SIG-M5 treated with dmso at 0.1 percent for 504 hours (cell line): ENCODE measurements around the gene FAM13C.

Source experiments
- DNase-seq: peaks from one replicate; lab custom pipeline; 2025; ENCODE audit not compliant: unreplicated experiment; lab: John Stamatoyannopoulos, UW

Gene FAM13C

DNA sequence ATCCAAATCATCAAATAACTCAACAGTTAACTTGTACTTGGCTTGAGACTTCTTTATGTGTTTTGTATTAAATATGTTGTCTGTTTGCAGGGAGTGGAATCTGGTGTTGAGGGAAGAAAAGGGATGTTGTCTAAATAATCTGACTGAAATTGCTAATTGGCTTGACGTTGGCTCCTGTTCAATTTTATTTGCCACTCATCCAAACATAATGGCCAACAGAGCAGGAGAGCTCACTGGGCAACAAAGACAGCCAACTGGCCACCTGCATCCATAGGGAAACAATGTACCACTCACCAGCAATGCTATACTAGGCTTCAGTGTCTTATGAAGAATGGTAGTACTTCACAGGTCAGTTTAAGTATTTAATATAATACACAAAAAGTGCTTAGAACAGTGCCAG is 80.5 kb downstream of the FAM13C start:
- DNase-seq: no peak

DNA sequence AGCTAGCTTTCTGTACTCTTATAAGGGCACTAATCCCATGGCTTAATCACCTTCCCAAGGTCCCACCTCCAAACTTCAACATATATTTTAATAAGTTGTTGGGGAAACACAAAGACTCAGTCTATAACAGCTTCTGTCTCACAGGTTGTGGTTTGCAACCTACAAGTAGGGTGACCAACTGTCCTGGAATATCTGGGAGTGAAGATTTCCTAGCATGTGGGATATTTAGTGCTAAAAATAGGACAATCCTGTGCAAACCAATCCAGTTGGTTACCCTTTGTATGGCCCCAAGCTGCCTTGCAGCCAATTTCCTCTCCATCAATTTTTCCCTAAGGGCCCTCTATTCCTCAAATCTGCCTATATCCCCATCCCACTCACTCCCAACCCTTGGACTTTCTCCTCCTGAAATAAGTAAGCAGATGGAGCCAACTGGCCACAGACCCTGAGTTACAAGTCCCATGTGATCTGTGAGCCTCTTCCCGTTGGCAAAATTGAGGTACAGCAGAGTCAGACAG is 82.3 kb downstream of the FAM13C start:
- DNase-seq: no peak

DNA sequence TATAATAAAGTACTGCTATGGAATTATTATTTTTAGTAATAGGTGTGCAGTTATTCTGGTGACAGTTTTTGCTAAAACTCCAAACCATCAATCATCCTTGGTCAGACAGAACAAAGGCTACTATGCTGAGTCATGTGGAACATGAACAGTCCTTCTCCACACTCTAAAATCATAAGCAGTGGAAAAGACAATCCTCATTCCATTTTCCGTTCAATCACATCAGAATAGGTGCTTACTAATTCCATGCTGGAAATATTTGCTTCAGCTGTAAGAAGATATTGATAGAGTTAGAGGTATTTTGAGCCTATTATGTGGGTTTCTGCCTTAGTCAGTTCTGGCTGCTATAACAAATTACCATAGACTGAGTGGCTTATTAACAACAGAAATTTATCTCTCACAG is 82.9 kb downstream of the FAM13C start:
- DNase-seq: no peak

DNA sequence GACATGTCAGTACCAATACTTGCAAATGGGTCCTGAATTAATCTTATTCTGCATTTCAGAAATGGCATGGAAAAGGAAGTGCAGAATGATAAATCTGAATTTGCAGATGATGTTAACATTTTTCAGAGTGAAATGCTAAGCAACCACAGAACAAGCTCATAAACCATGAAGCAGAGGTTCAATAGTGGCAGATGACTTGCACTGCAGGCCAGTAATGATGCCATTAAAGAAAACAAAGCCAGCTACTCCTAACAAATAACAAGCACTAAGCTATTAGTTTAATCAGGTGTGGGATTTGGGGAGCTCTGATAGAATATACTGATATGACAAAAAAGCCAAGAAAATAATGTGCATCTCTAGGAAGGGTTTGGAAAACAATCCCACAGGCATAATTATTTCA is 85.4 kb downstream of the FAM13C start:
- no peak for DNase-seq

DNA sequence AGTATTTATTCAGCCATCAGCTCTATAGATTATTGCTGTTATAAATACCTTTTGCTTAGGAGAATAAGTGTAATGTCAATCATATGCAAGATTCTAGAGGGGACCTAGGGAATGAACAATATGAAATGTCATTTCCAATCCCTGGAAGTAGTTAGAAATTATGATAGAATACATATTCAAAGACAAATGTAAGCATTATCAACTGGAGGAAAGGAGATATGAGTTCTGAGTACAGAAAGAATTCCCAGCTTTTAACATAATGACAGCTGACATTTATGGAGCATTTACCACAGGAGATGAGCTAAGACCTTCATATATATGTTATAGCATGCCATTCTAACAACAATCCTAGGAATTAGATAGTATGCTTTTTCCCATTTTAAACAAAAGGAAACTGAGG is 86.2 kb downstream of the FAM13C start:
- no peak for DNase-seq

DNA sequence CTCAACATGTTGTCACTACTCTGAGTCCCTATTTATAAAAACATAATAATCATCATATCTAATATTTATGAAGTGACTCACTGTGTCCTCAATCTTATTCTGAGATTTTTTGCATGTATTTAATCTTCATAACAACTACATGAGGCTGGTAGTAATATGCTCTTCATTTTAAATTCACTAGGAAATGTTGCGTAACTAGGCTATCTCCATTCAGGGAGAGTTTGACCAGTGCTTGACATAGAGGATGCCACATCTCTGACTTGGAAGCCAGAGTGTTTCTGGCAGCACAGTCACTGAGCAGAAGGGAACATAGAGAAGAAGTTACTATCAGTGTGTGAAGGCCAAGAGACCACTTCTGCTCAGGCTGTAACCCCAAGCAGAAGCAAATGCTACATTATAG is 88.9 kb downstream of the FAM13C start:
- DNase-seq: no peak

DNA sequence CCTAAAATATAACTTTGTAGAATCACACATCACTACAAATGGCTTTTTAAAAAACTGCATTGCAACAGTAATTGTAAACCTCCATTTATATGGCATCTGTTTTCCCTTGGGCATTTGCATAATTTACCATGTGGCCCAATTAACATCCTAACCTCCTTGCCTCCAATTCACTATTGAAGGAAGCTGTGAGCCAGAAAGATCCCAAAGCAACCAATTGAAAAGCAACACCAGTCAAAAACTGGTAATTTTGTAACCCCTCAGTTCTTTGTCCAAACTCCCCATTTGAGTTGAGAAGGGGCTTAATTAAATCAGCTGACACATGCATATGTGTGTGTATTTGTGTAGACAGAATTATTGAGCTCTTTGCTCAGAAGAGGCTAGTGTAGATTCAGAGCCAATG is 90.3 kb downstream of the FAM13C start:
- DNase-seq: no peak

DNA sequence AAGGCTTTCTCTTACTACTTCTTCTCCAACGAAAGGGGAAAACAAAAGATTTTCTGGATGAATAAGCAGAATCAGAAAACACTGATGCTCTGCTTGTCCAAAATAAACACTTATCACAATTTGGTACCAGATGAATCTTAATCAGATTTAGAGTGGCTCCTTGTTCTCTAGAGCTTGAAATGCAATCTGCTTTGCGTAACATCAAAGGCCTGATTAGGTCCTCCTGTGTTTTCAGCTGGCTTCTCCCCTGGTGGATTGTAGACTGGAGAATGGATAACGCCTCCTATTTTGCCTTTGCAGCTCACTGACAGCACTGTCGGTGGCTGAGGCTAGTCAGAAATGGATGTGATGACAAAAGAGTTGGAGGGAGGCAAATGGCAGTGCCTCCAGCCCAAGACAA is 91.2 kb downstream of the FAM13C start:
- DNase-seq: no peak

DNA sequence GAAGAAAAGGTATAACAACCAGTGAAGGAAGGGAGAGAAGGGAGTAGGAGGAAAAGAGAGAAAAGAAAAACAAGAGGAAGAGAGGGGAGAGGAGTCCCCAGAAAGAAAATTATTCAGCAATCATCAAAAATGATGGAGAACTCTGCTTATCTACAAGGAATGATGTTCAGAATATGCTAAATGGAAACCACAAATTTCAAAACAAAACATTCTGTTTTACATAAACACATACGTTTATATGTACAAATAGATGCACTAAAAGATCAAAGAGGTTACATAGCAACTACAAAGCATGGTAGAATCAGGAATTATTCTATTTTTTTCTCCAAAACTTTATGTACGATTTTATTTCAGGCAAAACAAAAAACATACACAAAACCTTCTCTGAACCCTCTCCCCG is 91.9 kb downstream of the FAM13C start:
- no peak for DNase-seq

DNA sequence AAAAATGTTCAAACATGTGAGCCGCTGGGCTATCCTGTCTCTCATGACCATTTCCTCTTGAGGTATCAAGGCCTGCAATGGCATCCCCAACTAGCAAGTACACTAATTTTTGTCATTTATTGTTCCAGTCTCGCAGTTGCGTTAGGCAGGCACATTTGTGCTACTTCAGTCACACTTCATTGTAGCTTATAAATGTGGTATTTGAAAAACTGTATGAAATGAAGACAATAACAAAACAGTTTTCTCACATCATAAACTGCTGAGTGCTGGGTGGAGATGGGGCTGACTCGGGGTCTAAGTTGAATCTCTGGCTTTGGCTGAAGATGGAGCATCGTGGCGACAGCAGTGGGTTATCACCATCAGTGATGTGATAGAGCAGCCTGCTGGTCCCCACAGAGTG is 92.7 kb downstream of the FAM13C start:
- no peak for DNase-seq

DNA sequence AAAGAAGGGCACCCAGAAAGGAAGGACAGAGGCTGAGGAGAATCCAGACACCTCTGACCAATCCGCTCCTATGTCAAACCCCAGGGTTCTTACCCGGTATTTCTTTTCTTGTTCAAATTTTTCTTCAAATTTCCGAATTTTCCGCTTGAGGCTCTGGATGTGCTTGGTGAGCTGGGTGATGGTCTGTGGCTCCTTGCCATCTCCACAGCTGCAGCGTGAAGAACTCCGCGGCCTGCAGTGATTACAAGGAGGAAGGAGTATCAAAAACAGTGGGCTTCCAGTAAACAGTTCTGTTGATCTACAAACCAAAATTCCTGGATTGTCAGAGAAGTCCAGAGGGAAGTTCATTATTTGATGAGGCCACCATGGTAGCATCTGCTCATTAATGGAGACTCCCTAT is 93.9 kb downstream of the FAM13C start:
- DNase-seq: no peak

DNA sequence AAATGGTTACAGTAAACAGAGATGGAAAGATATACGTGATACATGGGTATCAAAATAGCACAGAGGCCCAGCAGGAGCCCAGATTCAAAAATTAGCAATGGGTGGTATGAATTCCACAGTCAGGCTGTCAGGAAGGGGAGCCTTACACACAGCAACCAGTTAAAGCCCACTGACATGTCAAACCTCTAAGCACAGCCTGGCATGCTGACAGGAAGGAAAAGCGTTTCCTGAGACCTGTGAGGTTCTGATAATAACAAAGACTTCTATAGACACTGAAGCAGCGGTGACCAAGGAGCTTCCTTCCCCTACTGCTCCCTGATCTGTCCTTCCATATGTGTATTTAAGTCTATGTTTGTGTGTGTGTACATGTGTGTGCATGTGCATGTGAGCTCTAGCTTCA is 96.0 kb downstream of the FAM13C start:
- no peak for DNase-seq

DNA sequence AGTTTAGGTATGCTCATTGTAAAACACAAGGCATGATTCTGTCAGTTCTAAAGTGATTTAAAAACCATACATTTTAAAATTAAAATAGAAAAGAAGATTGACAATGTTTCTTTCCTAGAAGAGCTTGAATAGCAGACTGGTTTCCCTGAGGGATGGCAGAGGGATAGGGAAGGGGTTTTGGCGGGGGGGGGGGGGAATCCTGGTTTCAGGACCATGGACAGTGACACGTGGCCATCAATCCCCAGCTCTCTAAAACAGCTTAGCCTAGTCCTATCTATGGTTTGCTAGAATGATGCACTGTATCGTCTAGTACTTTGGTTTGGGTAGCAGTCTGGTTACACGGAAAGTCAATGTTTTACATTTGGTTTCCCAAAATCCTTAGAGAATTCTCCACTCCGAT is 97.2 kb downstream of the FAM13C start:
- DNase-seq: no peak

DNA sequence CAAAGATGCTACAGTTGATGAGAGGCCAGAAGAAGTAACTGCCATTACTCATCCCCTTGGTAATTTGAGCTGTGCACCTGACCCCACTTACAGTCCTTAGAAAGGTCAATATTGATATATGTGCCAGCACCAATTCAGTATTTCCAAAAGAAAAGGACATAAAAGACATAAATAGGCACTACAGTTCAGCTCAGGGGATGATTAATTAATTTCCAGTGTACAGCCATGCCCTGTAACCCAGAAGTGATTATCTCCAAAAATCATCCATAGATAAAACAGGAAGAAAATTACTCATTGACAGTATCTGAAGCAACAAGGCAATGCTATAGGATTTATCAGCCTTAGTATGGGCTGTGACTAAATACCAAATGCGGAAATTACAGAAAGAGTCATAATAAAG is 103.5 kb downstream of the FAM13C start:
- no peak for DNase-seq

DNA sequence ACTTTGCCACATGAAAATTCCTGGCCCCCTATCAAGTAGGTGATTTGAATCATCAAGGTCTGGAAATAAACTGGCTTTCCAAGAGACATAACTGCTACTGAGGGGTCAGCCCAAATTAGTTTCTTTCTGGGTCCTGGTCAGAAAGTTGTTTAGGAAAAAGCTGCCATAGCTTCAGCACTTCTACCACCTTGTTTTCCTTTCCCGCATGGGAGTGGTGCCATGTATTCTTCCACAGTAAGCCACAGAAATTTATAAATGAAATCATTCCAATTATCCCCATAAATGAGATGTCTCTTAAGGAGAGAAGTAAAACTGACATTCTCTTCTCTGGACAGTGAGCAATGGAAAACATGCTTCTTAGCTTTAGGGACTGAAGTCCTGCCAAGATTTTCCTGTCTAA is 105.1 kb downstream of the FAM13C start:
- DNase-seq: no peak

DNA sequence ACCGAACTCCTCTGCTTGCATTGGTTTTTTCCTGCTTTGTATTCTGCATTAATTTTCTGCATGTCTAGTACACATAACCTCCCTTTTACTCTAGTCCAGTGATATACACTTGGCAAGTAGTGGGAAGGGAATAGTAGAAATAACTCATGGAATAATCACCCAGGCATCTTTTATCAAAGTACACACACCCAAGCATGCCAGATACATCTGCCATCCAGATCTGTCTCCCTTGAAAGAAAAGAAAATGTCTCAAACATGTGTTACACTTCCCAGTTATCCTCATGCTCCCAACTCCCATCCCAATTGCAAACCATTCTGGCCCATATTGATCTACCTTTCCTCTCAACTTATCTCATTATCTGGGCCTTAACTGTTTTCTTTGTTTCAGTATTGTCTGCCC is 106.9 kb downstream of the FAM13C start:
- no peak for DNase-seq

DNA sequence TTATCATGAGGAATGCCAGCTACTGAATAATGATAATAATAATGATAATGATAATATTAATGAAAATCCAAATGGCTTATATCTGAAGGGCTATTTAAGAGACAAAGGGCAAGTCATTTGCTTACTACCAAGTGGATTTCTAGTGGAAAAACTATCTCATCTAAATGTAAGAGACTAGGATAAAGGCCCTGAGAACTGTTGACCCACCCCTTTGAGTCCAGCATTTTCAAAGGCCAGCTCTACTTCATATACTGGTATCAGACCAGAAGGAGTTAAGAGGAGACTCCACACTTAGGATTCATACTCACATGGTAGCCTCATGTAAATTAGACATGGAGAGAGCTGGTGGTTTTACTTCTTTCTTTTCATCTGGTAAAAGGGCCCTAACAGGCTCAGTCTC is 109.9 kb downstream of the FAM13C start:
- no peak for DNase-seq

DNA sequence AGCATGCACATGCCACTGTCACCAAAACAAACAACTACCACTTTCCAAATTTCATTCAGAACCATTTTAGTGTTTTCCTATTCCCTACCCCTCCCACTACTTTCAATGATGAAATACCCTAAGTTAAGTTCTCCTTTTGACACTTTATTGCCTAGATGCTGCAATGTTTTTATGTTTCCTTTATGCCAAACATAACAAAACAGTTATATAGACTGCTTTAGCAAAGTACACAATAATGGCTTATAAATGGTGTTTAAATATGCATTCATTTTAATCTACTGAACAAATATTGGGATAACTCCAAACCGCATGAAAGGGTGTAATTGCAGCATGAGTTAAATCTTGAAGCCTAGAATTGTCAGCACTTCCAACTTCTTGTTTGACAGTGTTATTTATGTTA is 116.7 kb downstream of the FAM13C start:
- DNase-seq: peak; percentile 4

DNA sequence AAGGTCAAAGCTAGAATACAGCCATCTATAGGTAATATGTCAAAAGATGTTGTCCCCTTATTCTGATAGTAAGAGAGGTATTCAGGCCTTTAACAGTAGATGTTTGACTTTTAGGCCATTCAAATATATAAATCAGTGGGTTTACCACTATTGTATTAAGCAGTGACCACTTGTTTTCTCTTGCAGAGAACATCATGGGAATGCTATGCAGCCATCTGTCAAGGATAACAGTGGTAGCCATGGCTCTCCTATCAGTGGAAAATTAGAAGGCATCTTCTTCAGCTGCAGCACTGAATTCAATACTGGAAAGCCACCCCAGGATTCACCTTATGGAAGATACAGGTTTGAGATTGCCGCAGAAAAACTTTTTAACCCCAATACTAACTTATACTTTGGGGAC is 117.5 kb downstream of the FAM13C start:
- no peak for DNase-seq

DNA sequence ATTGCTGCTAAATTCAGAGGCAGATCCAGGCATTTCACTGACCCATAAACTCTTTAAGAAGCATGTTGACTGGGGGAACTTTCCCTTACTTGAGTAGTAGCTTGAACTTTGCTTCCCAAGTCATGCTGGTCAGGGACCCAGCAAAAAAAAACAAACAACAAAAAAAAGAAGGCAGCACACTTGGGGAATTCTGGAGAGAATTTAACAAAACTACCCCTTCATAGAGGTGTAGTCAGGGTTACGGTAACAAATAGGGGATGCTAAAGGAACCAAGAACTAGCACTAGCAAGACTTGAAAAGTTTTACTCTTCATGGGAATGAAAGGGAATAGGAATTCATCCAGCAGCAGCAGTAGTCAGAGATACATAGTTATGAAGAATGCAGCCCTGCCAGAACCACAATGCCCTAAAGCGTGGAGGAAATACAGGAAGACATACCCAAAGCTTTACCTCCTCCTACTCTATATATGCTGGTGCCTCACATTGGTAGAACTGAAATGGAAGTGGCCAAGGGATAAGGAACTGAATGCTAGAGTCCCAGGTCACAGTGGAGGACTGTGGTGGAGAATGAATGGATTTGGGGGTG is 118.6 kb downstream of the FAM13C start:
- no peak for DNase-seq

DNA sequence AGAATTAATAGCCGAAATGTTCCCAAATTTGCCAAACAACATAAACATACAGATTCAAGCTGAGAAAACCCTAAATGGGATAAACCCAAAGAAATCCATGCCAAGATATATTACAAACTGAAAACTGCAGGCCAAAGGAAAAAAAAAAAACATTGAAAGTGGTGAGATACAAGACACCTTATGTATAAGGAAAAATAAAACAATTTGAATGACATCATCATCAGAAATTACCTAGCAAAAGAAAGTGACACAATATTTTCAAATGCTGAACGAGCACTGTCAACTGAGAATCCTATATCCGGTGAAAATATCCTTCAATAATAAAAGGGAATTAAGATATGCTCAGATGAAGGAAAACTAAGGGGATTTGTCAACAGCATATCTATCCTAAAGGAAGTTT is 119.4 kb downstream of the FAM13C start:
- no peak for DNase-seq

DNA sequence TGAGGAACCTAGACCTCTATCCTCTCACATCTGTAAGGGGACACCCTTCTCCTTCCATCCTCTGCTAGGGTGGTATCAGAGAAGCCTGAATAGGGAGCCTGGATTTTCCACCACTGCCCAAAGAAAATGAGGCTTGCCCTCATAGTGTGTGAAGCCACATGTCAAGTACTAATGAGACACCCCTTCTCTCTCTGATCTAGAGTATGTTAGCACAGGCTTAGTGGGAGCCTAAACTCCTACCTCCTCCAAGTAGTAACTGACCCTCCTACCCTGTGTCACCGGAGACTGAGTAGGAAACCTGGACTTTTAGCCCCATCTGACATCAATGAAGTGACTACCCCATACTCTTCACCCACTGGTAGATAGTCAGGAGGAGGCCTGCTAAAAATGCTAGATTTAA is 120.3 kb downstream of the FAM13C start:
- no peak for DNase-seq

DNA sequence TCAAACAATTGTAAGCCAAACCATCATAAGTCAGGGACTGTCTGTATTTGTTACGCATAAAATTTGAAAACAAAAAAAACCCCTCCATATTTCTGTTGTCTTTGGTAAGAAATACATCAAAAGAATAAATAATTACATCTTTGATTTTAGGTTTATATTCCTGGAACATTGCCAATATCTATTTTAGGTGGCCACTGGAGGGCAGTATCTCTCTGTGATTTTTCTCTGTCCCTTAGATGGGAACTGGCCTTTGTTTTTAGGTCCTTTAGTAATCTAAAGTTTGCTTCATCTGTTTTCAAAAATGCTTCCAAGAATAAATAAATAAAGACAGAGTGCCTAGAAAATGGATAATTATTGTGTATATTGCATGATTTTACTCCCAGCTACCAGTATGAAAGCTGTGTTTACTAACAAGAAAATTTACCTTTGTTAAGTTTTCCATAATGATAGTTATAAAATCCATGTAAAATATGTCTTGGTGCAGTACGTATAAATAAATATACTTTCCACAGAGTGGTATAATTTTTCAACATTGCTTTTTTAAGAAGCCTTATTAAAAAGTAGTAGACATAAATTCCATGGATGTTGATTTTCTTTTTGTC is 121.7 kb downstream of the FAM13C start:
- peak; percentile 11 for DNase-seq
